GM18861 (cell line): ENCODE results near the gene NDRG4.

Experiments used
- ATAC-seq: cut with Tn5 transposase; IDR thresholded peaks from one replicate; pipeline ENCODE4 v1.9.1; 2021; ENCODE audit not compliant: unreplicated experiment

NDRG4 gene

DNA sequence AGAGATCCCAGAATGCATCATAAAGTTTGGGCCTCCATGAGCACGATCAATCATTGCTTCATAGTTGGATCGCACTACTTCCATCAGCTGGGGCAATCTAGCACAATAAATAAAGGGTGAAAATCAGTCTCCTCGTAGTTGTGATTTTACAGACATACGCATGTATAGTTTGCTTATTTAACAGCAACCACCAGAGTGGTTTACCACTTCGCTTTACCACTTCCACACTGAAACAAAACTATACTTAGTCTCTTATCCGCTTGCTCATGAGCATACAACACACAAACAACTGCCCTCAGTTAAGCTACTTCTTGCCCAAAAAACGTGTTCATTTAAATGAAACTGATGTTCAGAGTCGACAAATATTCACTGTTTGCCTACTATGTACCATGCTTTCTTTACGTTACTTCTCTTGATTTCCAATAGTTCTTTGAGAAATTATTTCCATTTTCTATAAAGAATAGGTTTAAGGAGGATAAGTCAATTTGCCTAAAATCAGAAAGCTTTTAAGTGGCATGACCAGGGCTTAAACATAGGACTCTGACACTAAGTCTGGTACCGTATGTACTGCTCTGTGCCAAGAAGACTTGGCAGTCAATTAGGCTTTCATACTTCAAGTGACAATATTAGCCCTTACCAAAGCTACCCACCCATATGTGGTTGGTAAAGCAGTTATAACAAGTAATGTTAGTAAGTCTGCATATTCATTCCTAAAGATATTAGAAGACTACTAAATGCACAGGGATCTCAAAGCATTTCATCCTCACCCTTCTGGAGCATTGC, 37.4 kb downstream of the NDRG4 start:
- ATAC-seq = no peak

- no peak for ATAC-seq
These were observed 41.8 kb downstream of the NDRG4 start for GRCh38 chr16:58541711-58542110.

GRCh38 chr16:58542291-58542690, 42.3 kb downstream of the NDRG4 start:
- no peak for ATAC-seq

- ATAC-seq = no peak
These were observed 43.7 kb downstream of the NDRG4 start for GRCh38 chr16:58543685-58544084.

- ATAC-seq = no peak
These were observed 48.4 kb downstream of the NDRG4 start for GRCh38 chr16:58548378-58548777.

GRCh38 chr16:58551496-58551895, 51.6 kb downstream of the NDRG4 start:
- no peak for ATAC-seq

GRCh38 chr16:58556678-58557077, 56.7 kb downstream of the NDRG4 start:
- ATAC-seq = no peak
